COR-L47 (cell line): Measurements from ENCODE around the gene SETD4.

Experiments used
- DNase-seq: peaks from one replicate; lab custom pipeline; 2025; lab: John Stamatoyannopoulos, UW

The SETD4 gene

GRCh38 chr21:36044056-36044455 is 16.3 kb downstream of the SETD4 start:
- no peak for DNase-seq

GRCh38 chr21:36041910-36042309 is 18.4 kb downstream of the SETD4 start:
- no peak for DNase-seq

GRCh38 chr21:36040389-36040788 is 19.9 kb downstream of the SETD4 start:
- no peak for DNase-seq

- no peak for DNase-seq
These were observed 20.5 kb downstream of the SETD4 start for GRCh38 chr21:36039861-36040260.

- no peak for DNase-seq
These were observed 21.4 kb downstream of the SETD4 start for GRCh38 chr21:36038701-36039497.

GRCh38 chr21:36035381-36035791 is 24.9 kb downstream of the SETD4 start:
- no peak for DNase-seq

GRCh38 chr21:36034211-36034913 is 26.0 kb downstream of the SETD4 start:
- no peak for DNase-seq

GRCh38 chr21:36032647-36033406 is 27.5 kb downstream of the SETD4 start:
- DNase-seq, result no peak

GRCh38 chr21:36030581-36031189 is 29.6 kb downstream of the SETD4 start:
- no peak for DNase-seq

- DNase-seq, result no peak
These were observed 31.0 kb downstream of the SETD4 start for GRCh38 chr21:36029309-36029708.

GRCh38 chr21:36028127-36029069 is 31.9 kb downstream of the SETD4 start:
- peak; percentile 52 for DNase-seq

GRCh38 chr21:36027347-36027746 is 33.0 kb downstream of the SETD4 start:
- no peak for DNase-seq

- DNase-seq, result no peak
These were observed 35.5 kb downstream of the SETD4 start for GRCh38 chr21:36024782-36025181.

- no peak for DNase-seq
These were observed 37.2 kb downstream of the SETD4 start for GRCh38 chr21:36023092-36023480.

GRCh38 chr21:36022427-36023091 is 37.8 kb downstream of the SETD4 start:
- DNase-seq, result no peak

- DNase-seq, result no peak
These were observed 39.0 kb downstream of the SETD4 start for GRCh38 chr21:36021251-36021837.

GRCh38 chr21:36015045-36015444 is 45.3 kb downstream of the SETD4 start:
- DNase-seq, result no peak

- DNase-seq, result no peak
These were observed 49.5 kb downstream of the SETD4 start for GRCh38 chr21:36010801-36011200.

GRCh38 chr21:36008505-36008904 is 51.8 kb downstream of the SETD4 start:
- no peak for DNase-seq

- no peak for DNase-seq
These were observed 54.4 kb downstream of the SETD4 start for GRCh38 chr21:36005879-36006400.
